ENCODE results near the gene SDHC.
"Not testable (repeated sequence)": the region's sequence is repeated elsewhere in the genome, so short reads cannot be mapped to it uniquely, and the experiment has no call there.

The SDHC gene

GRCh38 chr1:161388639-161389038, 74.5 kb downstream of the SDHC start:
- Histone ChIP-seq H2BK15ac (ENCODE audit: low read length) (no peak overlapping the region), H3K4me2 (ENCODE audit: insufficient read depth, low read length, poor library complexity, severe bottlenecking) (no peak overlapping the region), H3K79me1 (ENCODE audit: low read depth, low read length) (no peaks in the 10 kb centered on the region), H3K4me1 (ENCODE audit: control insufficient read depth in 2 of 2, insufficient read depth in 1 of 2, low read depth in 1 of 2, low read length in 2 of 2) (peaks cover 3 to 6% of the 10 kb centered on the region in 2 donors), H4K8ac (ENCODE audit: low read depth, low read length) (no peak overlapping the region), H2BK120ac (ENCODE audit: low read depth, low read length) (no peak overlapping the region), H4K91ac (ENCODE audit: low read depth, low read length, poor library complexity) (no peak overlapping the region), H2AFZ (ENCODE audit: low read length) (no peak overlapping the region), H3K14ac (ENCODE audit: low read length) (no peak overlapping the region), H3K4me3 (ENCODE audit: low read length in 2 of 2) (no peak overlapping the region), H3K27me3 (ENCODE audit: control insufficient read depth in 3 of 3, insufficient read depth in 3 of 3, low read depth in 1 of 3, low read length in 3 of 3) (peaks cover 0 to 2% (median 0%) of the 10 kb centered on the region in 3 experiments), H2BK5ac (ENCODE audit: low read length) (no peak overlapping the region), H2AK5ac (ENCODE audit: low read depth, low read length) (no peak overlapping the region), H3K18ac (ENCODE audit: low read length) (no peak overlapping the region), H2BK12ac (ENCODE audit: low read length) (no peak overlapping the region), H3K23ac (ENCODE audit: low read depth, low read length, poor library complexity) (no peak overlapping the region), H3K4ac (ENCODE audit: low read length) (no peak overlapping the region), H3K9ac (ENCODE audit: low read depth, low read length, poor library complexity) (no peak overlapping the region), H3K9me3 (replicated peaks in 1 of 2; ENCODE audit: control insufficient read depth in 2 of 2, insufficient read depth in 1 of 2, low read depth in 1 of 2, low read length in 2 of 2) (no peaks in the 10 kb centered on the region), H3K36me3 (replicated peaks in 1 of 2; ENCODE audit: control insufficient read depth in 2 of 2, insufficient read depth in 2 of 2, low read length in 2 of 2) (no peaks in the 10 kb centered on the region), H3K27ac (replicated peaks; ENCODE audit: low read length) (no peak overlapping the region)
- no CpG with 5 or more reads among the region's 3 CpGs for WGBS, 2 donors (ENCODE audit: extremely low coverage in 2 of 2, insufficient read length in 2 of 2, insufficient replicate concordance in 1 of 2)
- DNase-seq (ENCODE audit: low spot score) = no peak

GRCh38 chr1:161389158-161389557, 75.0 kb downstream of the SDHC start:
- not testable (repeated sequence) for H3K23ac ChIP-seq (ENCODE audit: low read depth, low read length, poor library complexity); H4K91ac ChIP-seq (ENCODE audit: low read depth, low read length, poor library complexity); H3K36me3 ChIP-seq (replicated peaks in 1 of 2; ENCODE audit: control insufficient read depth in 2 of 2, insufficient read depth in 2 of 2, low read length in 2 of 2); H3K4me1 ChIP-seq (ENCODE audit: control insufficient read depth in 2 of 2, insufficient read depth in 1 of 2, low read depth in 1 of 2, low read length in 2 of 2); H3K9me3 ChIP-seq (replicated peaks in 1 of 2; ENCODE audit: control insufficient read depth in 2 of 2, insufficient read depth in 1 of 2, low read depth in 1 of 2, low read length in 2 of 2); H4K8ac ChIP-seq (ENCODE audit: low read depth, low read length); H3K4ac ChIP-seq (ENCODE audit: low read length); H3K27ac ChIP-seq (replicated peaks; ENCODE audit: low read length); H2BK15ac ChIP-seq (ENCODE audit: low read length); H2BK12ac ChIP-seq (ENCODE audit: low read length); H3K27me3 ChIP-seq (ENCODE audit: control insufficient read depth in 3 of 3, insufficient read depth in 3 of 3, low read depth in 1 of 3, low read length in 3 of 3); H3K9ac ChIP-seq (ENCODE audit: low read depth, low read length, poor library complexity); H3K79me1 ChIP-seq (ENCODE audit: low read depth, low read length); H2BK120ac ChIP-seq (ENCODE audit: low read depth, low read length); DNase-seq (ENCODE audit: low spot score); H2AK5ac ChIP-seq (ENCODE audit: low read depth, low read length); H2BK5ac ChIP-seq (ENCODE audit: low read length); H3K14ac ChIP-seq (ENCODE audit: low read length); H3K18ac ChIP-seq (ENCODE audit: low read length)
- Histone ChIP-seq H2AFZ (ENCODE audit: low read length) (peak overlapping the region; percentile 96), H3K4me2 (ENCODE audit: insufficient read depth, low read length, poor library complexity, severe bottlenecking) (peak overlapping the region; percentile 83), H3K4me3 (ENCODE audit: low read length in 2 of 2) (peak overlapping the region in 1 of 2 donors; percentile 76)
- WGBS, 2 donors (ENCODE audit: extremely low coverage in 2 of 2, insufficient read length in 2 of 2, insufficient replicate concordance in 1 of 2) = no CpG with 5 or more reads among the region's 16 CpGs

- H4K91ac ChIP-seq (ENCODE audit: low read depth, low read length, poor library complexity) = no peak overlapping the region
- no peak overlapping the region for H3K4ac ChIP-seq (ENCODE audit: low read length)
- no peak overlapping the region for H3K27ac ChIP-seq (replicated peaks; ENCODE audit: low read length)
- peak overlapping the region; percentile 89 for H3K14ac ChIP-seq (ENCODE audit: low read length)
- H2AK5ac ChIP-seq (ENCODE audit: low read depth, low read length) = no peak overlapping the region
- peaks cover 3 to 6% of the 10 kb centered on the region in 2 donors for H3K4me1 ChIP-seq (ENCODE audit: control insufficient read depth in 2 of 2, insufficient read depth in 1 of 2, low read depth in 1 of 2, low read length in 2 of 2)
- H2BK5ac ChIP-seq (ENCODE audit: low read length) = peak overlapping the region; percentile 66
- H3K23ac ChIP-seq (ENCODE audit: low read depth, low read length, poor library complexity) = peak overlapping the region; percentile 98
- H3K36me3 ChIP-seq (replicated peaks in 1 of 2; ENCODE audit: control insufficient read depth in 2 of 2, insufficient read depth in 2 of 2, low read length in 2 of 2) = no peaks in the 10 kb centered on the region
- peak overlapping the region; percentile 28 for H2BK120ac ChIP-seq (ENCODE audit: low read depth, low read length)
- H3K9ac ChIP-seq (ENCODE audit: low read depth, low read length, poor library complexity) = peak overlapping the region; percentile 96
- peak overlapping the region; percentile 96 for H2AFZ ChIP-seq (ENCODE audit: low read length)
- peak; percentile 92 for DNase-seq (ENCODE audit: low spot score)
- peak overlapping the region; percentile 94 for H2BK12ac ChIP-seq (ENCODE audit: low read length)
- no peaks in the 10 kb centered on the region for H3K79me1 ChIP-seq (ENCODE audit: low read depth, low read length)
- WGBS, 2 donors (ENCODE audit: extremely low coverage in 2 of 2, insufficient read length in 2 of 2, insufficient replicate concordance in 1 of 2) = no CpG with 5 or more reads among the region's 79 CpGs
- H2BK15ac ChIP-seq (ENCODE audit: low read length) = no peak overlapping the region
- peak overlapping the region; percentile 99 for H4K8ac ChIP-seq (ENCODE audit: low read depth, low read length)
- H3K18ac ChIP-seq (ENCODE audit: low read length) = peak overlapping the region; percentile 95
- H3K9me3 ChIP-seq (replicated peaks in 1 of 2; ENCODE audit: control insufficient read depth in 2 of 2, insufficient read depth in 1 of 2, low read depth in 1 of 2, low read length in 2 of 2) = no peaks in the 10 kb centered on the region
- H3K4me3 ChIP-seq (ENCODE audit: low read length in 2 of 2) = peak overlapping the region; percentile 86 to 92
- peak overlapping the region; percentile 83 for H3K4me2 ChIP-seq (ENCODE audit: insufficient read depth, low read length, poor library complexity, severe bottlenecking)
- peaks cover 0 to 2% (median 0%) of the 10 kb centered on the region in 3 experiments for H3K27me3 ChIP-seq (ENCODE audit: control insufficient read depth in 3 of 3, insufficient read depth in 3 of 3, low read depth in 1 of 3, low read length in 3 of 3)
Measured at GRCh38 chr1:161389691-161390558, 75.7 kb downstream of the SDHC start.

- Histone ChIP-seq H3K4me2 (ENCODE audit: insufficient read depth, low read length, poor library complexity, severe bottlenecking) (peak overlapping the region; percentile 80), H3K14ac (ENCODE audit: low read length) (no peak overlapping the region), H3K23ac (ENCODE audit: low read depth, low read length, poor library complexity) (peak overlapping the region; percentile 22), H3K4me3 (ENCODE audit: low read length in 2 of 2) (peak overlapping the region; percentile 86 to 92), H2BK5ac (ENCODE audit: low read length) (no peak overlapping the region), H3K36me3 (replicated peaks in 1 of 2; ENCODE audit: control insufficient read depth in 2 of 2, insufficient read depth in 2 of 2, low read length in 2 of 2) (no peaks in the 10 kb centered on the region), H4K91ac (ENCODE audit: low read depth, low read length, poor library complexity) (no peak overlapping the region), H3K4me1 (ENCODE audit: control insufficient read depth in 2 of 2, insufficient read depth in 1 of 2, low read depth in 1 of 2, low read length in 2 of 2) (peaks cover 3 to 6% of the 10 kb centered on the region in 2 donors), H2BK12ac (ENCODE audit: low read length) (no peak overlapping the region), H4K8ac (ENCODE audit: low read depth, low read length) (no peak overlapping the region), H3K9ac (ENCODE audit: low read depth, low read length, poor library complexity) (peak overlapping the region; percentile 85), H3K27ac (replicated peaks; ENCODE audit: low read length) (no peak overlapping the region), H3K18ac (ENCODE audit: low read length) (peak overlapping the region; percentile 76), H3K79me1 (ENCODE audit: low read depth, low read length) (no peaks in the 10 kb centered on the region), H2AFZ (ENCODE audit: low read length) (peak overlapping the region; percentile 95), H2BK15ac (ENCODE audit: low read length) (no peak overlapping the region), H3K9me3 (replicated peaks in 1 of 2; ENCODE audit: control insufficient read depth in 2 of 2, insufficient read depth in 1 of 2, low read depth in 1 of 2, low read length in 2 of 2) (no peaks in the 10 kb centered on the region), H3K27me3 (ENCODE audit: control insufficient read depth in 3 of 3, insufficient read depth in 3 of 3, low read depth in 1 of 3, low read length in 3 of 3) (peaks cover 0 to 2% (median 0%) of the 10 kb centered on the region in 3 experiments), H2BK120ac (ENCODE audit: low read depth, low read length) (no peak overlapping the region), H3K4ac (ENCODE audit: low read length) (no peak overlapping the region), H2AK5ac (ENCODE audit: low read depth, low read length) (no peak overlapping the region)
- no CpG with 5 or more reads among the region's 13 CpGs for WGBS, 2 donors (ENCODE audit: extremely low coverage in 2 of 2, insufficient read length in 2 of 2, insufficient replicate concordance in 1 of 2)
- no peak for DNase-seq (ENCODE audit: low spot score)
Measured at GRCh38 chr1:161390559-161390858, 76.3 kb downstream of the SDHC start.
